GF-D8 (cell line): ENCODE measurements around the gene WDR53.
A peak's percentile ranks its signal among the peaks of the same experiment; 100 is the strongest.
"Not testable (repeated sequence)": the region's sequence is repeated elsewhere in the genome, so short reads cannot be mapped to it uniquely, and the experiment has no call there.

Source experiments
- DNase-seq: peaks from one replicate; lab custom pipeline; 2025; lab: John Stamatoyannopoulos, UW

The WDR53 gene

DNA sequence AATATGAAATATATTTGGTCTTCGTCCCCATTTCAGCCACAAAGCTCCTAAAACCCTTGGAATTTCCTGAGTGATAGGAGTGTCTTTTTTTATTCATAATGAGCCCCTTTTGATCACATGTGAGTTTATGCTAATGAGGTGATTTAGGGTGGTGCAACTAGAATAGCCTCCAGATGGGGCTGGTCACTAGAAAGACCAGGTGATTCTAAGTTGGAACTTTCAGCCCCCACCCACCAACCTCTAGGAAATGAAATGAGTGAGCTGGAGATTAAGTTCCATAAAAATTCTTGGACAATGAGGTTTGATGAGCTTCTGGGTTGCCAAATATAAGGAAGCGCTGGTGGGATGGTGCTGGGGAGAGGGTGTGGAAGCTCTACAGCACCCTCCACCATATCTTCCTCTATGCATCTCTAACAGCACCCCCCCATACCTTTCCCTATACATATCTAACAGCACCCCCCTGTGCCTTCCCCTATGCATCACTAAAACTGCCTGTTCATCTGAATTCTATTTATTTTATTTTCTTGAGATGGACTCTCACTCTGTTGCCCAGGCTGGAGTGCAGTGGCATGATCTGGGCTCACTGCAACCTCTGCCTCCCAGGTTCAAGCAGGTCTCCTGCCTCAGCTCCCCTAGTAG lies 51.1 kb downstream of the WDR53 start:
- no peak for DNase-seq

DNA sequence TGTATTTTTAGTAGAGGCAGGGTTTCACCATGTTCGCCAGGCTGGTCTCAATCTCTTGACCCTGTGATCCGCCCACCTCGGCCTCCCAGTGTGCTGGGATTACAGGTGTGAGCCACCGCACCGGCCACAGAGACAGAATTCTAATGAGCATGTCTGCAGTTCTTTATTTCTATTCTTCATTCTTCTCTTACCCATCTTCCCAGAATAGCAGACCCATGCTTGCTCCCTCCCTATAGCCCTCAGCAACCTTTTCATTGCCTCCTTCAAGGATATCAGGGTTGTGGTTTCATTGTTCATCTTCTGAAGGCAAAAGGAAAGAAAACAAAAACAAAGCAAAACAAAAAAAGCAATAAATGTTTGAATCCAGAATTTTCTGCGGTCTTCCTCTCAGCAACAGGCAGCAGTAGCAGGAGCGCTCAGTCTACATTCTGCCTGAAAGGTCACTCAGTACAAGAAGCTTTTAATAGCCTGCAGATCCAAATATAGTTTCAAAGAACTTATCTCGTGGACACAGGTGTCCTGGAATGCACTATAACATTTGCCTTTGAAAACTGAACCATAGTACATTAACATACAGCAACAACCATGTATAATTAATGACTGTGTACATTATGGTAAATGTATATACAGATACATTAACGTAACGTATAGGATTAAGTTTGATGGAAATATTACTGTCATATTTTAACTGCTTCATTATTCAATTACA lies 53.3 kb downstream of the WDR53 start, which contains the start of gene SMCO1:
Gene SMCO1, minus strand, starts transcription at position 434 of the 709 bp plus-strand sequence. Its CDS starts 137 bp downstream, at position 297.
- DNase-seq, result no peak

DNA sequence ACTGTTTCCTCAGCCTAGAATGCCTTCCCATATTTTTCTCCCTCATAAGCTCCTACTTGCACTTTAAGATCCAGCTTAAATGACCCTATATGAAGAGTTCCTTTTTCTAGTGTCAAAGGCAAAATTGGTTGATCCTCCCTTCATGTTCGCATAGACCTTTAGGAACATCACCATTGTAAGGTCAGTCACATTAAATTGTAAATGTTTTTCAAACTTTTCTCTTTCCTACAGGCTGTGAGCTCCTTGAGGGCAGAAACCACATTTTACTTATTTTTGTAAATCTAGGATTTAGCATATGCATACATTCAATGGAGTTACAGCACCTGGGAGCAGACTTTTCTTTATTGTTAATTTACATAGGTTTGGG lies 54.0 kb downstream of the WDR53 start:
- DNase-seq, result no peak

DNA sequence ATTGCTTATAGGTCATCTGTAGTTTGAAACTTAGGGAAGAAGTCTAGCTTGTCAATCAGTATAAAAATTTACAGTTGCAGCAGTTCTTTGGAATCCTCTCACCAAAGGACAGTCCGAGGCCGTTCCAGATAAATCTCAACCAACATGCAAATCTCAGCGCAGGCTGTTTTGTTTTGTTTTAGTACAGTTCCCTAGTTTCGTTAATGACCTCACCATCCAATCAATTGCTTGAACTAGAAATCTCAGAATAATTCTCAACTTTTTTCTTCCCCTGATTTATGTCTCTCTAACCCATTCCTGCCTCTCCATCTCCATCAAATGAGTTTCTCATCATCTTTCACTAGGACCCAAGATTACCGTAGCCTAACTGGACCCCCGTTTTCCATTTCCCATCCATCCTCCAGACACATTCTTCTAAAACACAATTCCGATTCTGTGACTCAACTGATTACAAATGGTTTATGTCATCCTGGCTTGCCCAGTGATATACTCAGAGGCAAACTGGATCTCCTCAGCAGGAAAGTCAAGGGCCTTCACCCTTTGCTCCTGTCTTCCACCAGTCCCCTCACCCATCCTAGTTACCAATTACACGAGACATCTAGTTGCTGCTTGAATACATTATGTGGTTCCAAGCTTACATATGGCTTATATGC lies 54.5 kb downstream of the WDR53 start:
- no peak for DNase-seq

DNA sequence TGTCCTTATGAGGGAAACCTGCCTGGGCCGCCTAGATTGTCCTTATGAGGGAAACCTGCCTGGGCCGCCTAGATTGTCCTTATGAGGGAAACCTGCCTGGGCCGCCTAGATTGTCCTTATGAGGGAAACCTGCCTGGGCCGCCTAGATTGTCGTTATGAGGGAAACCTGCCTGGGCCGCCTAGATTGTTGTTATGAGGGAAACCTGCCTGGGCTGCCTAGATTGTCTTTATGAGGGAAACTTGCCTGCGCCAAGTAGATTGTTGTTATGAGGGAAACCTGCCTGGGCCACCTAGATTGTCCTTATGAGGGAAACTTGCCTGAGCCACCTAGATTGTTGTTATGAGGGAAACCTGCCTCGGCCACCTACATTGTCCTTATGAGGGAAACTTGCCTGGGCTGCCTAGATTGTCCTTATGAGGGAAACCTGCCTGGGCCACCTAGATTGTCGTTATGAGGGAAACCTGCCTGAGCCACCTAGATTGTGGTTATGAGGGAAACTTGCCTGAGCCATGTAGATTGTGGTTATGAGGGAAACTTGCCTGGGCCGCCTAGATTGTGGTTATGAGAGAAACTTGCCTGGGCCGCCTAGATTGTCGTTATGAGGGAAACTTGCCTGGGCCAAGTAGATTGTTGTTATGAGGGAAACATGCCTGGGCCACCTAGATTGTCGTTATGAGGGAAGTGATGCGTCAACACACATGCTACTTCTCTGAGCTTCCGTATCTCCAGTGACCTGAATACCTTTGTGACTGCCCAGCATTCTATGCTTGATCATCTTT lies 56.5 kb downstream of the WDR53 start:
- DNase-seq, result peak; percentile 50

GRCh38 chr3:196511108-196511507 lies 57.2 kb downstream of the WDR53 start:
- not testable (repeated sequence) for DNase-seq

DNA sequence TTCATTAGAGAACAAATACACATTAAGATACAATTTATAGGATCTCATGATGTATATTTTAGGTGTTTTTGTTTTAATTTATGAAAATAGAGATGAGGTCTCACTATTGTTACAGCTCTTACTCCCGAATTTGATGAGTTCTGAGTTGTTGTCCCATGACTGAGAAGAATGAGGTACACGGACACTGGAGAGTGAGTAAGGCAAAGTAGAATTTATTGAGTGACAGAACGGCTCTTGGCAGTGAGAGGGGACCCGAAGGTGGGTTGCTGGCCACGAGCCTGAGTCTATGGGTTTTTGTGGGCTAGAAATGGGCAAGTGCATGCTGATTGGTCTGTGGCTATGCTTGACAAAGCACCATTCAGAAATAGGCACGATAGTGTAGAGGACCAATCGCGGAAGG lies 61.7 kb downstream of the WDR53 start:
- DNase-seq, result no peak

GRCh38 chr3:196504556-196504955 lies 63.8 kb downstream of the WDR53 start:
- no peak for DNase-seq
